Fibroblast of lung (primary cell): ENCODE measurements around the gene CACNG3. TPM values are rescaled to one million over a fixed set of nuclear protein-coding genes. Genes with fewer than 3 reads are reported as not detected.

ENCODE experiments used
- DNase-seq, 2 donors: peaks; one replicate each; pipeline versions ENCODE4 v3.0.0 to v3.0.0-alpha.2; 2010; ENCODE audit warnings: low read depth in 2 of 2
- H2AFZ ChIP-seq: 2 replicates; pipeline ENCODE4 v1.5.1; 2012; ENCODE audit warnings: low read length, control low read depth, inconsistent platforms
- H3K27ac ChIP-seq: 2 replicates; pipeline ENCODE4 v1.5.1; 2011; ENCODE audit warnings: low read length, control low read depth; ENCODE audit not compliant: insufficient read depth
- H3K27me3 ChIP-seq: 2 replicates; pipeline ENCODE4 v1.5.1; 2011; ENCODE audit warnings: mild to moderate bottlenecking, low read length; ENCODE audit not compliant: control insufficient read depth, insufficient read depth
- H3K36me3 ChIP-seq: 2 replicates; pipeline ENCODE4 v1.5.1; 2011; ENCODE audit warnings: low read length; ENCODE audit not compliant: control insufficient read depth, insufficient read depth
- H3K4me1 ChIP-seq: 2 replicates; pipeline ENCODE4 v1.5.1; 2011; ENCODE audit warnings: low read length; ENCODE audit not compliant: control insufficient read depth, insufficient read depth; ENCODE audit errors: extremely low read depth
- H3K4me2 ChIP-seq: 2 replicates; pipeline ENCODE4 v1.5.1; 2011; ENCODE audit warnings: low read length, control low read depth; ENCODE audit not compliant: insufficient read depth; ENCODE audit errors: extremely low read depth
- H3K4me3 ChIP-seq, 4 experiments: fragments of 200-600 bp in 1 of 4; sonication (generic) in 1 of 4; replicated peaks in 1 of 4; 2 replicates each; pipeline ENCODE4 v1.5.1; 2011 to 2016; ENCODE audit warnings: low read length in 4 of 4, low read depth in 3 of 4, mild to moderate bottlenecking in 3 of 4, control low read depth in 2 of 4, inconsistent platforms in 1 of 4, mixed read lengths in 1 of 4; ENCODE audit not compliant: insufficient read depth in 1 of 4; ENCODE audit errors: control extremely low read depth in 1 of 4
- H3K79me2 ChIP-seq: 2 replicates; pipeline ENCODE4 v1.5.1; 2012; ENCODE audit warnings: mild to moderate bottlenecking, low read length, inconsistent platforms; ENCODE audit not compliant: control insufficient read depth, insufficient read depth
- H3K9ac ChIP-seq: 2 replicates; pipeline ENCODE4 v1.5.1; 2011; ENCODE audit warnings: mild to moderate bottlenecking, low read length, control low read depth; ENCODE audit not compliant: insufficient read depth
- H3K9me3 ChIP-seq: 2 replicates; pipeline ENCODE4 v1.5.1; 2012; ENCODE audit warnings: low read depth, low read length; ENCODE audit not compliant: control insufficient read depth, insufficient read depth
- H4K20me1 ChIP-seq: 2 replicates; pipeline ENCODE4 v1.5.1; 2011; ENCODE audit warnings: low read length; ENCODE audit not compliant: control insufficient read depth, insufficient read depth; ENCODE audit errors: extremely low read depth
- EZH2 ChIP-seq: IDR thresholded peaks from 2 replicates; pipeline ENCODE4 v1.5.1; 2012; ENCODE audit warnings: low read length, control low read depth, mild to moderate bottlenecking; ENCODE audit errors: missing control alignments
- polyA plus RNA-seq, 2 donors: library from polyadenylated mRNA; depleted of rRNA in 1 of 2; stranded (reverse) in 1 of 2; unstranded in 1 of 2; fragments of >200 nt; gene quantifications; 2 replicates each; pipeline ENCODE4 v1.2.1, GENCODE V29; 2011 to 2012; ENCODE audit warnings: missing spikeins in 1 of 2
- total RNA-seq: library from RNA; depleted of rRNA; stranded (reverse); fragments of >200 nt; gene quantifications from 2 replicates; pipeline ENCODE4 v1.2.1, GENCODE V29; 2014
- TF ChIP-seq, protein P1 (sequence below), 2 donors: IDR thresholded peaks in 1 of 2; conservative IDR thresholded peaks in 1 of 2; 1 replicate in 1 of 2; 2 replicates in 1 of 2; pipeline ENCODE4 v1.5.1; 2011 to 2012; ENCODE audit warnings: low read length in 2 of 2, control low read depth in 1 of 2, inconsistent platforms in 1 of 2, low read depth in 1 of 2, mild to moderate bottlenecking in 1 of 2

Gene CACNG3
- total and polyA plus RNA-seq, 2 donors (not counting 1 experiment from before 2014, with no cell fraction given) = not detected

GRCh38 chr16:24318680-24319079 lies 62.5 kb downstream of the CACNG3 start:
- no peak for TF ChIP-seq EZH2
- TF ChIP-seq, protein P1, sequence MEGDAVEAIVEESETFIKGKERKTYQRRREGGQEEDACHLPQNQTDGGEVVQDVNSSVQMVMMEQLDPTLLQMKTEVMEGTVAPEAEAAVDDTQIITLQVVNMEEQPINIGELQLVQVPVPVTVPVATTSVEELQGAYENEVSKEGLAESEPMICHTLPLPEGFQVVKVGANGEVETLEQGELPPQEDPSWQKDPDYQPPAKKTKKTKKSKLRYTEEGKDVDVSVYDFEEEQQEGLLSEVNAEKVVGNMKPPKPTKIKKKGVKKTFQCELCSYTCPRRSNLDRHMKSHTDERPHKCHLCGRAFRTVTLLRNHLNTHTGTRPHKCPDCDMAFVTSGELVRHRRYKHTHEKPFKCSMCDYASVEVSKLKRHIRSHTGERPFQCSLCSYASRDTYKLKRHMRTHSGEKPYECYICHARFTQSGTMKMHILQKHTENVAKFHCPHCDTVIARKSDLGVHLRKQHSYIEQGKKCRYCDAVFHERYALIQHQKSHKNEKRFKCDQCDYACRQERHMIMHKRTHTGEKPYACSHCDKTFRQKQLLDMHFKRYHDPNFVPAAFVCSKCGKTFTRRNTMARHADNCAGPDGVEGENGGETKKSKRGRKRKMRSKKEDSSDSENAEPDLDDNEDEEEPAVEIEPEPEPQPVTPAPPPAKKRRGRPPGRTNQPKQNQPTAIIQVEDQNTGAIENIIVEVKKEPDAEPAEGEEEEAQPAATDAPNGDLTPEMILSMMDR (conservative IDR thresholded peaks at IDR 0.05 in 1 of 2, IDR thresholded peaks at IDR 0.05 in 1 of 2; ENCODE audit: low read depth in 1 of 2, low read length in 2 of 2) = no peak
- no peak overlapping the region for H3K27ac ChIP-seq
- H3K9me3 ChIP-seq = no peaks in the 10 kb centered on the region
- no peak overlapping the region for H3K4me3 ChIP-seq
- DNase-seq = no peak
- no peaks in the 10 kb centered on the region for H3K36me3 ChIP-seq
- H4K20me1 ChIP-seq = no peaks in the 10 kb centered on the region
- H3K9ac ChIP-seq = no peak overlapping the region
- no peak overlapping the region for H2AFZ ChIP-seq
- H3K4me2 ChIP-seq = no peak overlapping the region
- no peaks in the 10 kb centered on the region for H3K79me2 ChIP-seq
- H3K27me3 ChIP-seq = no peaks in the 10 kb centered on the region
- H3K4me1 ChIP-seq = no peaks in the 10 kb centered on the region

DNA sequence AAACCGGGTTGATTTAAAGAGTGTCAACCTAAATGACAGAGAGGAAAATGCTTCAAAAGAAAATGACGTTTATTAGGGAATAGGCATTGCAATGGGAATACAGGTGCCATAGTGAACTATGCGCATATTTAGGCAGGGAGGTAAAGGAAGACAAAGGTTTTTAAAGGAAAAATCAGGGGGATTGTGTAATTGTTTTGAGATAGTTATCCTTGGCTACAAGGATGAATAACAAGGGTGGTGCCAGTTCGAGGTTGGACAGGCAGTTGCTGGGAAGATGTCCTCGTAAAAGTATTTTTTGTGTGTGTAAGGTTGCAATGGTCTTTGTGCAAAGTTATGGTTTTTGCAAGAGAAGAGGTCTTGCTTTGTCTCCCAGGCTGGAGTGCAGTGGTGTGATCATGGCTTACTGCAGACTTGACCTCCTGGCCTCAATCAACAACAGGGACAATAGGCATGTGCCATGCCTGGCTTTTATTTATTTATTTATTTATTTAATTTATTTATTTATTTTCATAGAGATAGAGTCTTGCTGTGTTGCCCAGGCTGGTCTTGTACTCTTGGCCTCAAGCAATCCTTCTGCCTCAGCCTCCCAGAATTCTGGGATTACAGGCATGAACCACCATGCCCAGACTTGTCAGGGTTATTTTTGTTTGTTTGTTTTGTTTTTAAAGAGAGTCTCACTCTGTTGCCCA lies 63.1 kb downstream of the CACNG3 start:
- Histone ChIP-seq H3K4me1 (no peaks in the 10 kb centered on the region), H3K27ac (no peak overlapping the region), H3K36me3 (no peaks in the 10 kb centered on the region), H4K20me1 (no peaks in the 10 kb centered on the region), H3K79me2 (no peaks in the 10 kb centered on the region), H2AFZ (no peak overlapping the region), H3K9me3 (no peaks in the 10 kb centered on the region), H3K27me3 (no peaks in the 10 kb centered on the region), H3K9ac (no peak overlapping the region), H3K4me3 (no peak overlapping the region), H3K4me2 (no peak overlapping the region)
- DNase-seq = no peak
- no peak for TF ChIP-seq EZH2
- TF ChIP-seq, protein P1 (conservative IDR thresholded peaks at IDR 0.05 in 1 of 2, IDR thresholded peaks at IDR 0.05 in 1 of 2; ENCODE audit: low read depth in 1 of 2, low read length in 2 of 2) = no peak

DNA sequence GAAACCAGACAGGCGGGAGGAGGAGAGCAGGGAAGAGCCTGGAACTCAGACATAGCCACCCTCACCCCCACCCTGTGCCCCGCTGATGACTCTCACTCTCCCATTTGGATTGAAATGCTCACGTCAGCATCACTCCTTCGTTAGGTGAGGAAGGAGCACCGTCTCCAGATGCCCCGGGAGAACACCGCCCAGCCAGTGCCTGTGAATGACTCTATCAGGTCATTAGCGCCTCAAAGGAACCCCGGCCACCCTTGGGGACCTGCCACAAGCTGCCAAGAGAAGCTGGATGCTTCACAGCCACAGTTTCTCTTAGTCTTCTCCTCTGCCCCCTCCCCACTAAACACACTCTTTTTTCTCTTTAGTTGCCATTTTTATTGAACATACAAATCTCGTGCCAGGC lies 66.0 kb downstream of the CACNG3 start:
- H3K4me1 ChIP-seq = no peaks in the 10 kb centered on the region
- no peak for TF ChIP-seq EZH2
- TF ChIP-seq, protein P1 (conservative IDR thresholded peaks at IDR 0.05 in 1 of 2, IDR thresholded peaks at IDR 0.05 in 1 of 2; ENCODE audit: low read depth in 1 of 2, low read length in 2 of 2) = no peak
- no peak overlapping the region for H3K9ac ChIP-seq
- H3K36me3 ChIP-seq = no peaks in the 10 kb centered on the region
- no peaks in the 10 kb centered on the region for H3K9me3 ChIP-seq
- no peaks in the 10 kb centered on the region for H3K27me3 ChIP-seq
- no peak overlapping the region for H3K4me2 ChIP-seq
- H3K4me3 ChIP-seq = no peak overlapping the region
- H2AFZ ChIP-seq = no peak overlapping the region
- no peak for DNase-seq
- no peaks in the 10 kb centered on the region for H4K20me1 ChIP-seq
- H3K27ac ChIP-seq = no peak overlapping the region
- no peaks in the 10 kb centered on the region for H3K79me2 ChIP-seq
